GM21515 (cell line): ENCODE measurements around the gene AADACL2.

Experiments used
- ATAC-seq: cut with Tn5 transposase; IDR thresholded peaks from one replicate; pipeline ENCODE4 v1.9.1; 2021; ENCODE audit not compliant: unreplicated experiment

AADACL2 gene

DNA sequence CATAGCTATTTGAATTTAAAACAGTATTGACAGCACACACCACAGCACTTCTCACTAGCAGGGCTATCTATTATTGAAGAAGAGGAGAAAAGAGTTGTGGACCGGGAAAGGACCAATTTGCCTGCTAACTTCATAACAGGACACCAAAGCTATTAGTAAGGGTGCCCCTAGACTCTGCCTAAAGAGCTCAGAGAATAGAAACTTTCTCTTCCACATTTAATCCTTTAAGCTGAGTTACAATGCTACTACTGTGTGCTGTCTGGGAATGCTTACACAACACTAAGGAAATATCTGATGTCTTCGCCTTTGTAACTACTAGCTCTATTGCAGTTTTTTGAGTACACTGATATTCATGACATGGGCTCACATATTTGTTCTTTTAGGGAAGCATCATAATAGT lies 66.7 kb downstream of the AADACL2 start:
- no peak for ATAC-seq

GRCh38 chr3:151804267-151804666 lies 70.5 kb downstream of the AADACL2 start:
- ATAC-seq: no peak

DNA sequence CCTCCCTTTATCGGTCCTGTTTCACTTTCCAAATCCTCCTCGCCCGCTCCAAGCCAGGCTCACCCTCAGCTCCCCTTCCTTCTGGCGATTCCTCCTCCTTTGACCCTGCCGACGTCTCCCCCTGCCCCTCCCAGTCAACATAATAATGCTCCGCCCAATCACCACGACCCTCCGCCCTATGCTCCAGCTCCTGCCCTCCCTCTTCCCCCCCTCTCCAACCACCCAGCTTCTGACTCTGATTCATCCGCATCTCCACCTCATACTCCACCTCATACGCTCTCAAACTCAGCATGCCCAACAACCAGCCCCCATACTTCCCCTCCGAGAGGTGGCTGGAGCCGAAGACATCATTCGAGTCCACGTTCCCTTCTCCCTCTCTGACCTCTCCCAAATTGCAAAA lies 73.1 kb downstream of the AADACL2 start:
- no peak for ATAC-seq
